NCI-H526 treated with DMSO at 0.1 percent for 48 hours (cell line): ENCODE data around the gene RAET1G.
A peak's percentile ranks its signal among the peaks of the same experiment; 100 is the strongest.
"Not testable (repeated sequence)": the region's sequence is repeated elsewhere in the genome, so short reads cannot be mapped to it uniquely, and the experiment has no call there.

Experiments used
- DNase-seq: peaks from one replicate; lab custom pipeline; 2025; lab: John Stamatoyannopoulos, UW

RAET1G gene

DNA sequence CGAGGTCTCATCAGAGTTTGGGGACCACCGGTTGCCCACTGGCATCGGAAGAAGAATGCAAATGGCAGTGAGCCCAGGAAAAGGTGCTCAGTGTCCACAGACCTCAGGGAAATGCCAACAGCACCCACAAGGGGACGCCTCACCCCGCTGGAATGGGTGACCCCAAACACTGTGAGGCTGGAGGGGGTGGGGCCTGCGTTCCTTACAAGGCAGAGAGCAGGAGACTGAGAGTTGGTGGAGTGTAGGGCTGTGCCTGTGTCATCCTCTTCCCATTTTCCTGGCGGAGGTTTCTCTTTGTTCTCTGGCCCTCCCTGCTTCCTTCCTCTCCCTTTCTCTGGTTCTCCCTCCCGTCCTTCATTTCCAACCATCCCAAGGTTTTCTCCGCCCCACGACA is 31.0 kb upstream of the RAET1G start:
- DNase-seq = not testable (repeated sequence)

DNA sequence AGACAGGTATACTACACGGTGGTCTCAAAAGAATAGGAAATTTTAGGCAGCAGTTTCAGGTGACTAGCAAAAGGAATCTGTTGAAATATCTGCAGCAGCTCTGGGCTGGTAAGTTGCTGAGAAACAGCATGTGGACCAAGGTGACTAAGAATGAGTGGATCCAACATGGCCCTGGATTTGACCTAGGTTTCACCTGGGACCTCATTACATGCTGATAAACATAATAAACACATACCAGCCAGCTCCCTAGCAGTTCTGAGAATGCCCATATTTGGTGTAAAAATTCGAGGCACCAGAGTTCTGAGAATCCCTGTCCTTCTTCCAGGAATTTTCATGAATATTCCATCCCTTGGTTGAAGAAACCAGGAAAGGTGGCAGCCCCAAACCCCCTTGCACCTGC is 30.5 kb upstream of the RAET1G start:
- DNase-seq = not testable (repeated sequence)

DNA sequence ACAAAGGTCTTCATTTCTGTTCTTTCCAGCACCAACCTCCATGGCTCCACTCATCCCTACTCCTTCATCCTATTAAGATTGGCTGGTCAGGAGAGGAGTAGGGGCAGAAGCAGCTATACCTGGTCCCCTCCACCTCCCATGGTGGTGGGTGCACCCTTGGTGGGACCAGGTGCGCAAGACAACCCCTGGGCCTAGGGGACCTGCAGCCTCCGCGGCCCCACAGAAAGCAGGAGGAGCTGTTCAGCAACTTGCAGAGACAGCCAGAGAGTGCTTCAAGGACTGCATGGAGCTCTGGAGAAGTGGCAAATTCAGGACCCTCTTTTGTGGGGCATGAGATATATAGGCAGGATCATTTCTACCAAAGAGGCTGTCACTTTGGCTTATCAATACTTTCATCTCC is 28.7 kb upstream of the RAET1G start:
- DNase-seq = no peak

DNA sequence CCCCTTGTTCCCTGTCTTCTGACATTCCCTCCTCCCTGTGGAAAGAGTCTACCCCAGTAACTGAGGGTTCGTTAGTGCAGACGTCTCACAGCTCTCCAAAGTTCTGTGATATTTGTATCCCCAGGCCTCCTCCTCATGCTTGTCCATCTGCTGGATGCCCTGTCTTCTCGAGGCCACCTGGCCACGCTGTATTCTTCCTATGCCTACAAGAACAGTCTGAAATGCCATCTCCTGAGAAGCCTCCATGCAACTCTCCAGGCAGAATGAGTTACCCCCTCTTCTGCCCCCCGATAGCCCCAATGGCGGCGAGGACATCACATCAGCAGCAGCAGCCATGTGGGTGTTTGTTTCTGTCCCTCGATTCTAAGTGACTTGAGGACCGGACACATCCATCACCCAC is 28.2 kb upstream of the RAET1G start:
- DNase-seq = no peak

DNA sequence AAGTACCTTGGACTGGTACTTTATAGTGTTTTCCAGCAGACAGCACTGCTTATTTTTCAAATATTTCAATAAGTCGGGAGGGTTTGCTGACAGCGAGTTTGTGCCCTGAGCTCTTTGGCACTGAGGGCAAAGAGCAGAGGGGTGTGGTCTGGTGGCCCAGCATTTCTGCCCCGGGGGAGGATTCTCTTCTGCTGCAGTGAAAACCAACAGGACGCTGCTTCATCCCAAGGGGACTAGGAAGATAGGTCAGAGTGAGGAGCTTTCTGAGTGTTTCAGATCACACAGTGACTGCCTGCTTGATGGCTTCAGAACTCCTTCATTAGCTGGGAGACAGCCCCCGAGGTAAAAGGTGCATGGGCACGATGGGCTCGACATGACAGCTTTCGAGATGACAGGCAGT is 27.5 kb upstream of the RAET1G start:
- DNase-seq = no peak

DNA sequence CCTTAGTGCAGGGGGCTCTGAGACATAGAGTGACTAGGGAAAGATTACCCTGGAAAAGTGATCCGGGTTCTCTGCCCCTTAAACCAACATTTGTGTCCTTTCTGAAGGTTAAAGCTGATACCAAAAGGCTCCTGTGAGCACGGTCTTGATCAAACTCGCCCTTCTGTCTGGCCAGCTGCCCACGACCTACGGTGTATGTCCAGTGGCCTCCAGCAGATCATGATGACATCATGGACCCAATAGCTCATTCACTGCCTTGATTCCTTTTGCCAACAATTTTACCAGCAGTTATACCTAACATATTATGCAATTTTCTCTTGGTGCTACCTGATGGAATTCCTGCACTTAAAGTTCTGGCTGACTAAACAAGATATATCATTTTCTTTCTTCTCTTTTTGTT is 25.7 kb upstream of the RAET1G start:
- no peak for DNase-seq

DNA sequence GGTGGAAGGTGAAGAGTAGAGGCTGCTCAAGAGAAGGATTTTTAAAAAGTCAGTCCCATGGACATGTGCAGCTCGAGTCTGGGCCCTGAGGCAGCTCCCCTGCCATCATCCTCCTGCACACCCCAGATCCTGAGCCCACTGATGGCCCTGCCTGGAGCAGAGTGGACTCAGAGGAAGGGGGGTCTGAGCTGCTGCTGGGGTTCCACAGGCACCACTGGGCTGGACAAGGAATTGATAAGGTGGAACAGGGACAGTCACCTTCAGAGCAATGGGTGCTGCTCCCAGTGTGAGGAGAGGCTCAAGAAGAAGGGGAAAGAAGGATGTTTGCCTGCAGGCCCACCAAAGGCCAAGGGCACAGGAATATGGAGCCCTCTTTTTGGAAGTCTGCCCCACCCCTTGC is 25.1 kb upstream of the RAET1G start:
- no peak for DNase-seq

DNA sequence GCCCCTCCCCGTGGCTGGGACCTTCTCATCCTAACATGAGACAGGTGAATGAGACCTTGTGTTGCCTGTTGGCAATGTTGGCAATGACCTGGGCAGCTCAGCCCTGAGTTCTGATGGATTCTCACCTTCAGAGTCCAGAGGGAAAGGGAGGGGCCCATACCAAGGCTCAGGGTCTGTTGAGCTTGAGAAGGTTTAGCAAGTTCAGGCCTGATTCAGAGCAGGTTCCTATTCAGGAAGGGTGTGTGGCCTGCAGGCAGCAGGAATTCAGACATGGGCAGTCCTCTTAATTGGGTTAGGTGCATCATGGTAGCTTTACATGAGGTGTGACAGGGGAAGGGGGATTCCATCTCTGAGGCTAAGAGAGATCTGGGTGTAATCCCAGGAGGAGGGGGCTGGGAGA is 24.6 kb upstream of the RAET1G start:
- not testable (repeated sequence) for DNase-seq

DNA sequence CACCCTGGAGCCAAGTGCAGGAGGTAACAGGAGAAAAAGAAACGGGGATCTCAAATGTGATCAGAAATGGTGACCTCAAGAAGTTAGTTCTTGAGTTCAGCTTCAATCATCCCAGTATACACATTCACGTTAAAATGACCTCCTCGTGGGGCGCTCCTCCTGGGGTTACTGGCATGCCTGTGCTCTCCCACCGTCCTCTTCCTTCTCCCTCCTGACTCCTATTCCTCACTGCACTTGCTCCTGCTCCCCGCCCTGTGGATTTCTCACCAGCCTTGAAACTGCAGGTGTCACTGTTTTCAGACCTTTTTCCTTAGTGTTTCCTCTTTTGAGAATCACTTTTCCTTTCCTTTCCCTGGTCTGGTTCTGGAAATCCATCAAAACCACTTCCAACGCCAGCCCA is 23.7 kb upstream of the RAET1G start:
- not testable (repeated sequence) for DNase-seq

DNA sequence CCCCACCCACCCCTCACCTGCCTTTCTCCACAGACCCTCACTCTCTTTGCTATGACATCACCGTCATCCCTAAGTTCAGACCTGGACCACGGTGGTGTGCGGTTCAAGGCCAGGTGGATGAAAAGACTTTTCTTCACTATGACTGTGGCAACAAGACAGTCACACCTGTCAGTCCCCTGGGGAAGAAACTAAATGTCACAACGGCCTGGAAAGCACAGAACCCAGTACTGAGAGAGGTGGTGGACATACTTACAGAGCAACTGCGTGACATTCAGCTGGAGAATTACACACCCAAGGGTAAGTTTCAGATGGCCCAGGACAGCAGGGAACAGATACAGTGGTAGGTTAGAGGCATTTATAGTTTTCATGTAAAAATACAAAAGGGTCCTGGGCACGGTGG is 22.4 kb upstream of the RAET1G start:
- not testable (repeated sequence) for DNase-seq

DNA sequence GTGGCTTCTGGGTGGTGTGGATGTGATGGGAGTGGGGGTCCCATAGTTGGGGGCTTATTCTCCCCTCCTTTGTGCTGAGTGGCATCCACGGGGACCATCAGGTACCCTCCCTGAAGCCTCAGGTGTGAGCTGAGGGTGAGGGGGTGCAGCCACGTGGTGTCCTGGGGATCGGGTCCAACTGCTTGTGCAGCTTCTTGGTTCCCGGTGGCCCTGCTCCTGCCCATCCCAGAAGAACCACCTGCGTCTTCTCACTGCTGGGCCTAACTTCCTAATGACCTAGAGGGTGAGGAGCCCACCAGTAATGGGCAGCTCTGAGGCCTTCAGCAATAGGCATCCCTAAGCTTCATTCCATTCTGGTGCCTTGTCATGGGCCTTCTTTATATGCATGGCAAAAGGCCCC is 20.4 kb upstream of the RAET1G start:
- not testable (repeated sequence) for DNase-seq

DNA sequence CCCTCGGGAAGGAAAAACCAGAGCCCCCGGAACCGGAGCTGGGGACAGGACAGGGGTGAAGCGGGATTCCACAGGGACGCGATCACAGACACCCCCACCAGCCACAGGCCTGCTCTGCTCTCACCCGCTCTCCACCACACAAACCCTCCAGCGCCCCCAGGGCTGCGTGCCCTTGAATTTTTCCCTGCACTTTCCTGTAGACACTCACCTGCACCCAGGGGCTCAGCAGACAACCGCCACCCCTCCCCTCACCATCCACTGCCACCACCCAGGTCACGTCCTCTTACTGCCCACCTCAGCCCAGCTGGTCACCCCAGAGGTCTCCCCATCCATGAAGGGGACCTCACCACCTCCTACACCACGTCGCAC is 19.5 kb upstream of the RAET1G start:
- no peak for DNase-seq

DNA sequence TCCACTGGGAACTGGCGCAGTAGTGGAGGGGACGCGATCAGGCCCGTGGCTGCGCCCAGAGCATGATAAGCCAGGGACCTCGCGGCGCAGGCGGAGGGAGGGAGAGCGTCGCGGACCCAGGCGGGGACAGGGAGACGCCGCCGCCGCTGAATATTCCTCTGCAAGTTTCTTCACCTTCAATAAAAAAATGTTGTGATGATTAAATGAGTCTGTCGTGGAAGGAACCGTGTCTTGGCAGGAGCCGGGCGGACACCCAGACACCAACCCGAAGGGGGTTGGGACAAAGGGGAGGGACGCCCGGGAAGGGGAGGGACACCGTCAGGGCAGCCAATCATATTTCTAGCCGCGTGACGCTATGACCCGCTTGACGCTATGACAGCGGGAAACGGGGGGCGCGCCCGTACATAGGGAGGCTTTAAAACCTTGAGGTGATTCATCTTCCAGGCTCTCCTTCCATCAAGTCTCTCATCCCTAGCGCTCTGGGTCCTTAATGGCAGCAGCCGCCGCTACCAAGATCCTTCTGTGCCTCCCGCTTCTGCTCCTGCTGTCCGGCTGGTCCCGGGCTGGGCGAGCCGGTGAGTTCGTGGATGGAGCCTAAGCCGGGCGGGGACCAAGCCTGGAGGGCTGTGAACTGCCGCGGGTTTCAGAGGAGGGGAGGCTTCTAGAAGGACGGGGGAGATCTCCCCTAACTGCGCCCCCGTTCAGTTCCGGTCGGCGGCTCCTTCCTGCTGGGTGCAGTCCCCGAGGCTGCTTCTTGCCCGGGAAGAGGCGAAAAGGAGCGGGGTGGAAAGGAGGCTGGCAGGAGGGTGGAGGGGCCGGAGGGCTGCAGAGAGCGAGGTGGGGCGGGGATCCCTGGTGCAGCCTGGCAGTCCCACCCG is 18.9 kb upstream of the RAET1G start, which contains the start of gene ULBP2:
Gene ULBP2 (plus strand): TSS at position 432 of the 878 bp plus-strand sequence. CDS start 59 bp downstream, at position 491.
- peak; percentile 49 for DNase-seq

DNA sequence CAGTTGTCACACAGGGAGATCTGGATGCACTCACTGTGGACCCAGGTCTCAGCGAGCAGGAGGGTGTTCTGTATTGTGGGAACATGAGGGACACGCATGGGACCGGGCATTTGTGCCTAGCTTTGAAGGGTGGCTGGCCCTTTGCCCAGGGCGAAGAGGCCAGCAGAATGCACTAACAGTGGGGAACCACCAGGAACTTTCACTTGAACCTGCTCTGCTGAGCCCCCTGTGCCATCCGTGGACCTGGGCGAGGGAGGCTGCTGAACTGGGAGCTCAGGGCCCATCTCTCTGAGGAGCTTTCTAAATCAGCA is 17.7 kb upstream of the RAET1G start:
- DNase-seq = no peak

DNA sequence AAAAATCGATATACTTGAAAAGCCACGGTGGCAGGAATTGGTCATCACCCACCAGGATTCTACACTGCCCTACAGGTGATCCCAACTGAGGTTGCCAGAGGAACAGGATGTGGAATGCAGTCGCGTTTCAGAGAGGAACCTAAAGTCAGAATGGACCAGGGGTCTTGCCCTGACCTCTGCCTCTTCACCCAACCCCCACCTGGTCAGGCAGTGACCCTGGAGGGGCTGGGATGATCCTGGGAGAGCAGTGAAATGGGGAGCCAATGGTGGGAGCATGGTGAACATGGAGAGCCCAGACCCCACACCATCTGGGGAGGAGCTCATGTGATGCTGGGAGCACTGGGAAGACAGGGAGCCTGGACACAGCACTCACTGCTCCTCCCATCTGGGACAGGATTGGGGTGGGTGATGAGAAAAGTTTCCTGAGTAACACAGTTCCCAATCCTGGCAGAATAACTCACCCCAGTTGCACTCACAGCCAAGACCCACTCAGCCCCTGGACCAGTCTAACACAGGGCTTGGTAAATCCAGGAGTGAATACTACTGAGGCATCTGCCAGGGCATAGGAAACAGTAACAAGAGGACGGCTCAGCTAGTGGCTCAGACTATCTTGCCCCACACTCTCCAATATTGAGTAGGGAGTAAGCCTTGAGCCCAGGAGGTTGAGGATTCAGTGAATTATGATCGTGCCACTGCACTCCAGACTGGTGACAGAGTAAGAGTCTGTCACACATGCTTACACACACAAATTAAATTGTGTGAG is 17.2 kb upstream of the RAET1G start:
- DNase-seq = no peak

DNA sequence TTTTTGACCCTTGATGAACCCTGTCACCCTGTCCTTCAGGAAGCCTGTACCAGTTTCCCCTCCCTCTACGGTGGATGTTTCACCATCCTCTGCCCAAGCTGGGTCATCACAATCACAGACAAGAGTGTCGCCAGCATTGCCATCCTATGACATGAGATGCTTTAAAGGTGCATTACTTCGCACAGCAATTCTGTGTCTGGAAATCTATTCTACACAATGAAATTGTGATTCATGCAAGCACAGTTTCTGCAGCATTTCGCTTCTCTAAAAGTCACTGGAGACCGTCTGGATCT is 16.4 kb upstream of the RAET1G start:
- no peak for DNase-seq

DNA sequence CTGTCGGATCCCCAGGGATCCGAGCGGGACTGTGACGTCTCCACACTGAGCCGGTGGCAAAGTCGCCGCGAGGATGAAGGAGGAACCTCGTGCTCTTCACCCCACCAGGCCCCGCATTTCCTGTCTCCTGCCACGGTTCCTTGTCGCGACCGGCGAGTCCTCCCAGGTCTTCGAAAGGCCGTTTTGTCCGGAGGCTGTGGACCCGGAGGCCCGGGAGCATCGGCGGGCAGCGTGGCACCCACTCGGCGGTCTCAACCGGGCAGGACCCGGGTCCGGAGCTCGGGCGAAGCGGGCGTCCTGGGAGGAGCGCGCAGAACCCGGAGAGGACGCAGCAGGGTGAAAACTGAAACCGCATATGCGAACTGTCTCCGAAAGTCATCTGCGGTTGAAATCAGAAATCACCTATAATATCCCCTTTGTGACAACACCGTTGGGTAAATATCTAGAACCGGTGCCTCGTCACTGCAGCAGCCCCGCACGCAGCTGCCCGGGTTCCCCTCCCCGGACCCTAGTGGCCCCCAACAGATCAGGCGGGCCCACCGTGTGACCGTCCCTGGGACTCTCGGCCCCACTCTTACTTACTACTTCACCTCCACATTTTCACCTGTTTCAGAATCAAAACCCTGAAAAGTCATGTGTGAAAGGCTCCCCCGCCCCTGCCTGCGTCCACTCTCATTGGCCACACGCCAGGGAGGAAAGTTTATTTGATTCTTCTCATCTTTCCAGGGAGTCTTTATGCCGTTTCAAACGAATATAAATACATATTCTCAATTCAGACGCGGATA is 15.8 kb upstream of the RAET1G start:
- DNase-seq = no peak

DNA sequence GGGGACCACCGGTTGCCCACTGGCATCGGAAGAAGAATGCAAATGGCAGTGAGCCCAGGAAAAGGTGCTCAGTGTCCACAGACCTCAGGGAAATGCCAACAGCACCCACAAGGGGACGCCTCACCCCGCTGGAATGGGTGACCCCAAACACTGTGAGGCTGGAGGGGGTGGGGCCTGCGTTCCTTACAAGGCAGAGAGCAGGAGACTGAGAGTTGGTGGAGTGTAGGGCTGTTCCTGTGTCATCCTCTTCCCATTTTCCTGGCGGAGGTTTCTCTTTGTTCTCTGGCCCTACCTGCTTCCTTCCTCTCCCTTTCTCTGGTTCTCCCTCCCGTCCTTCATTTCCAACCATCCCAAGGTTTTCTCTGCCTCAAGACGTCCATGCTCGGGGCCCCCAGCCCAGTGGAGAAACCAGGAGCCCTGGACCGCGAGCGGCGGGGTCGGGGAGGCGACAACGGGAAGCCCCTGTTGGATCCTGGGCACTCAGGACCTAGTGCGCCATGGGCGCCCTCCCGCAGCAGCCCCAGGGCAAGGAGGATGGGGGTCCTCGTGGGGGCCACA is 15.2 kb upstream of the RAET1G start:
- not testable (repeated sequence) for DNase-seq

DNA sequence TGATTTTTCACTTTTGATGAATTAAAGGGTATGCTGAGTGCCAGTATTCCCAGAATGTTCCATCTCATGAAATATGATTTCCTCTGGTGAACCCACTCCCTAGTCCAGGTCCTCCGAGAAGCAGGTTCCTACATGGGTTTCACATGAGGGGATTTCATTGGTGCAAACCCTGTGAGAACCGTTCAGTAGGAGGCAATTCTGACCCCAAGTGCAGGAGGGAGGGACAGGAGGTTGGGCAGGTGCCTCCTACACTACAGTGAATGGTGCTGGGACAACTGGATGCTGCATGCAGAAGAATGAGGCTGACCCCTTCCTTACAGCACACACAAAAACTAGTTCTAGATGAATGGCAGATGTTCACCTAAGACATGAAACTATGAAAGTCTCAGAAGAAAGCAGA is 13.8 kb upstream of the RAET1G start:
- DNase-seq = no peak

DNA sequence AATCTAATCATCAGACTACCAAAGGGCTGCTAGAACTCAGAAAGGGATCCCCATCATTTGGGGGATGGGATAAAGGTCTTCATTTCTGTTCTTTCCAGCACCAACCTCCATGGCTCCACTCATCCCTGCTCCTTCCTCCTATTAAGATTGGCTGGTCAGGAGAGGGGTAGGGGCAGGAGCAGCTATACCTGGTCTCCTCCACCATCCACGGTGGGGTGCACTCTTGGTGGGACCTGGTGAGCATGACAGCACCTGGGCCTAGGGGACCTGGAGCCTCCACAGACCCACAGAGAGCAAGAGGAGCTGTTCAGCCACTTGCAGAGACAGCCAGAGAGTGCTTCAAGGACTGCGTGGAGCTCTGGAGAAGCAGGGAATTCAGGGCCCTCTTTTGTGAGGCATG is 12.7 kb upstream of the RAET1G start:
- no peak for DNase-seq

DNA sequence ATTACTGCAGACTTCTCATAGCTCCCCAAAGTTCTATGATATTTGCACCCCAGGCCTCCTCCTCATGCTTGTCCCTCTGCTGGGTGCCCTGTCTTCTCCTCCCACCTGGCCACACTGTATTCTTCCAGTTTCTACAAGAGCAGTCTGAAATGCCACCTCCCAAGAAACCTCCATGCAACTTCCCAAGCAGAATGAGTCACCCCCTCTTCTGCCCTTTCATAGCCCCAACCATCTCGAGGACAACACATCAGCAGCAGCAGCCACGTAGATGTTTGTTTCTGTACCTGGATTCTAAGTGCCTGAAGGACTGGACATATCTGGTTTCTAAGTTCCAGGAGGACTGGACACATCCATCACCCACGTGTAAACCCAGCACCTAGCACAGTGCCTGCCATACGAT is 12.3 kb upstream of the RAET1G start:
- DNase-seq = no peak
